ENCODE measurements around the gene SAGE1. TPM values are rescaled to one million over a fixed set of nuclear protein-coding genes. Genes with fewer than 3 reads are reported as not detected.

Gene SAGE1
- not detected for total RNA-seq

GRCh38 chrX:135893294-135893817 lies at the start of gene SAGE1, which contains the start of gene CT45A10:
Gene SAGE1 (plus strand): TSS chrX:135893716. CDS start chrX:135896243, 2,527 bp downstream.
Gene CT45A10 (minus strand): TSS chrX:135893444. CDS start chrX:135885344, 8,100 bp downstream.

GRCh38 chrX:135854438-135854837 lies 39.1 kb upstream of the SAGE1 start, which contains the start of gene CT45A8:
Gene CT45A8 (minus strand): TSS chrX:135854538. CDS start chrX:135850783, 3,755 bp downstream.

GRCh38 chrX:135871712-135872111 lies 21.8 kb upstream of the SAGE1 start, which contains the start of gene CT45A9:
Gene CT45A9 (minus strand): TSS chrX:135871812. CDS start chrX:135868061, 3,751 bp downstream.

Other genes starting within 250 kb of the SAGE1 start
- gene CT45A1, start 180.1 kb upstream of the SAGE1 start, total RNA-seq, result not detected
- 0.18 TPM for gene CT45A3, start 125.5 kb upstream of the SAGE1 start, total RNA-seq
- gene CT45A5, start 108.2 kb upstream of the SAGE1 start, total RNA-seq, result not detected
- gene CT45A6, start 90.9 kb upstream of the SAGE1 start, total RNA-seq, result not detected
- not detected for gene CT45A2, start 73.7 kb upstream of the SAGE1 start, total RNA-seq
- not detected for gene CT45A7, start 56.4 kb upstream of the SAGE1 start, total RNA-seq
- not detected for gene CT45A8, start 39.2 kb upstream of the SAGE1 start, total RNA-seq
- gene CT45A9, start 21.9 kb upstream of the SAGE1 start, total RNA-seq, result not detected
- gene CT45A10, start 272 bp upstream of the SAGE1 start, total RNA-seq, result not detected
- gene MMGT1, start 80.3 kb downstream of the SAGE1 start, total RNA-seq, result 16.7 TPM
- gene SLC9A6, start 91.7 kb downstream of the SAGE1 start, total RNA-seq, result 17.7 TPM

Measured in metanephros (tissue), 1 donor.